ENCODE data around the gene CCL7.
A peak's percentile ranks its signal among the peaks of the same experiment; 100 is the strongest.

Gene CCL7

GRCh38 chr17:34254651-34255380 is 15.2 kb upstream of the CCL7 start, which contains the start of gene CCL2:
Gene CCL2, plus strand, starts transcription at chr17:34255285. Its CDS starts 65 bp downstream, at chr17:34255350.
- peaks cover 0 to 3% (median 0%) of the 10 kb centered on the region in 5 donors for H3K9me3 ChIP-seq (ENCODE audit: control insufficient read depth in 5 of 5, low read length in 5 of 5)
- H3K9ac ChIP-seq (ENCODE audit: low read length in 5 of 5) = peak within 1 kb of the TSS; percentile 16 to 75 (median 63)
- peak within 1 kb of the TSS; percentile 79 for H3K27ac ChIP-seq (ENCODE audit: low read depth, low read length)
- H3K4me1 ChIP-seq (ENCODE audit: control insufficient read depth in 5 of 5, insufficient read depth in 5 of 5, low read length in 5 of 5) = peaks cover 40 to 72% (median 71%) of the 10 kb centered on the region in 5 donors
- H3K27me3 ChIP-seq (ENCODE audit: control insufficient read depth in 5 of 5, insufficient read depth in 4 of 5, low read length in 5 of 5) = peaks cover 0 to 8% (median 0%) of the 10 kb centered on the region in 5 donors
- peak within 1 kb of the TSS; percentile 58 to 79 (median 69) for H3K4me3 ChIP-seq (ENCODE audit: low read depth in 1 of 5, low read length in 5 of 5)
- peaks cover 0 to 6% (median 0%) of the 10 kb centered on the region in 5 donors for H3K36me3 ChIP-seq (ENCODE audit: control insufficient read depth in 5 of 5, insufficient read depth in 5 of 5, low read length in 5 of 5)

- H3K4me3 ChIP-seq (ENCODE audit: low read depth in 1 of 5, low read length in 5 of 5) = peak overlapping the region; percentile 58 to 79 (median 69)
- H3K36me3 ChIP-seq (ENCODE audit: control insufficient read depth in 5 of 5, insufficient read depth in 5 of 5, low read length in 5 of 5) = peaks cover 0 to 6% (median 0%) of the 10 kb centered on the region in 5 donors
- H3K27ac ChIP-seq (ENCODE audit: low read depth, low read length) = peak overlapping the region; percentile 79
- H3K4me1 ChIP-seq (ENCODE audit: control insufficient read depth in 5 of 5, insufficient read depth in 5 of 5, low read length in 5 of 5) = peaks cover 40 to 70% (median 65%) of the 10 kb centered on the region in 5 donors
- H3K9ac ChIP-seq (ENCODE audit: low read length in 5 of 5) = peak overlapping the region; percentile 16 to 75 (median 63)
- H3K9me3 ChIP-seq (ENCODE audit: control insufficient read depth in 5 of 5, low read length in 5 of 5) = peaks cover 0 to 3% (median 0%) of the 10 kb centered on the region in 5 donors
- H3K27me3 ChIP-seq (ENCODE audit: control insufficient read depth in 5 of 5, insufficient read depth in 4 of 5, low read length in 5 of 5) = peaks cover 0 to 8% (median 0%) of the 10 kb centered on the region in 5 donors
These were observed 14.7 kb upstream of the CCL7 start for GRCh38 chr17:34255381-34255732.

- peak overlapping the region; percentile 79 for H3K27ac ChIP-seq (ENCODE audit: low read depth, low read length)
- H3K27me3 ChIP-seq (ENCODE audit: control insufficient read depth in 5 of 5, insufficient read depth in 4 of 5, low read length in 5 of 5) = peaks cover 0 to 8% (median 0%) of the 10 kb centered on the region in 5 donors
- peak overlapping the region; percentile 58 to 79 (median 69) for H3K4me3 ChIP-seq (ENCODE audit: low read depth in 1 of 5, low read length in 5 of 5)
- peak overlapping the region; percentile 16 to 75 (median 63) for H3K9ac ChIP-seq (ENCODE audit: low read length in 5 of 5)
- peaks cover 0 to 6% (median 0%) of the 10 kb centered on the region in 5 donors for H3K36me3 ChIP-seq (ENCODE audit: control insufficient read depth in 5 of 5, insufficient read depth in 5 of 5, low read length in 5 of 5)
- peaks cover 40 to 65% (median 60%) of the 10 kb centered on the region in 5 donors for H3K4me1 ChIP-seq (ENCODE audit: control insufficient read depth in 5 of 5, insufficient read depth in 5 of 5, low read length in 5 of 5)
- H3K9me3 ChIP-seq (ENCODE audit: control insufficient read depth in 5 of 5, low read length in 5 of 5) = peaks cover 0 to 3% (median 0%) of the 10 kb centered on the region in 5 donors
These were observed 14.2 kb upstream of the CCL7 start for GRCh38 chr17:34255841-34256240.

GRCh38 chr17:34257299-34257985 is 12.6 kb upstream of the CCL7 start:
- peaks cover 26 to 49% (median 44%) of the 10 kb centered on the region in 5 donors for H3K4me1 ChIP-seq (ENCODE audit: control insufficient read depth in 5 of 5, insufficient read depth in 5 of 5, low read length in 5 of 5)
- peaks cover 0 to 6% (median 0%) of the 10 kb centered on the region in 5 donors for H3K36me3 ChIP-seq (ENCODE audit: control insufficient read depth in 5 of 5, insufficient read depth in 5 of 5, low read length in 5 of 5)
- H3K9me3 ChIP-seq (ENCODE audit: control insufficient read depth in 5 of 5, low read length in 5 of 5) = peaks cover 0 to 2% (median 0%) of the 10 kb centered on the region in 5 donors
- H3K27me3 ChIP-seq (ENCODE audit: control insufficient read depth in 5 of 5, insufficient read depth in 4 of 5, low read length in 5 of 5) = peaks cover 0 to 6% (median 0%) of the 10 kb centered on the region in 5 donors
- H3K9ac ChIP-seq (ENCODE audit: low read length in 5 of 5) = no peak overlapping the region
- no peak overlapping the region for H3K27ac ChIP-seq (ENCODE audit: low read depth, low read length)
- no peak overlapping the region for H3K4me3 ChIP-seq (ENCODE audit: low read depth in 1 of 5, low read length in 5 of 5)

- Histone ChIP-seq H3K27ac (ENCODE audit: low read depth, low read length) (no peak overlapping the region), H3K9me3 (ENCODE audit: control insufficient read depth in 5 of 5, low read length in 5 of 5) (no peaks in the 10 kb centered on the region), H3K4me3 (ENCODE audit: low read depth in 1 of 5, low read length in 5 of 5) (no peak overlapping the region), H3K27me3 (ENCODE audit: control insufficient read depth in 5 of 5, insufficient read depth in 4 of 5, low read length in 5 of 5) (peaks cover 0 to 4% (median 0%) of the 10 kb centered on the region in 5 donors), H3K36me3 (ENCODE audit: control insufficient read depth in 5 of 5, insufficient read depth in 5 of 5, low read length in 5 of 5) (peaks cover 0 to 6% (median 0%) of the 10 kb centered on the region in 5 donors), H3K9ac (ENCODE audit: low read length in 5 of 5) (no peak overlapping the region), H3K4me1 (ENCODE audit: control insufficient read depth in 5 of 5, insufficient read depth in 5 of 5, low read length in 5 of 5) (peaks cover 21 to 44% (median 39%) of the 10 kb centered on the region in 5 donors)
These were observed 12.1 kb upstream of the CCL7 start for GRCh38 chr17:34257986-34258326.

- peaks cover 10 to 32% (median 28%) of the 10 kb centered on the region in 5 donors for H3K4me1 ChIP-seq (ENCODE audit: control insufficient read depth in 5 of 5, insufficient read depth in 5 of 5, low read length in 5 of 5)
- H3K9ac ChIP-seq (ENCODE audit: low read length in 5 of 5) = no peak overlapping the region
- peaks cover 0 to 6% (median 0%) of the 10 kb centered on the region in 5 donors for H3K36me3 ChIP-seq (ENCODE audit: control insufficient read depth in 5 of 5, insufficient read depth in 5 of 5, low read length in 5 of 5)
- H3K9me3 ChIP-seq (ENCODE audit: control insufficient read depth in 5 of 5, low read length in 5 of 5) = no peaks in the 10 kb centered on the region
- peaks cover 0 to 4% (median 0%) of the 10 kb centered on the region in 5 donors for H3K27me3 ChIP-seq (ENCODE audit: control insufficient read depth in 5 of 5, insufficient read depth in 4 of 5, low read length in 5 of 5)
- no peak overlapping the region for H3K4me3 ChIP-seq (ENCODE audit: low read depth in 1 of 5, low read length in 5 of 5)
- no peak overlapping the region for H3K27ac ChIP-seq (ENCODE audit: low read depth, low read length)
These were observed 10.9 kb upstream of the CCL7 start for GRCh38 chr17:34259146-34259545.

GRCh38 chr17:34260861-34261260 is 9.2 kb upstream of the CCL7 start:
- H3K9ac ChIP-seq (ENCODE audit: low read length in 5 of 5) = no peak overlapping the region
- no peak overlapping the region for H3K27ac ChIP-seq (ENCODE audit: low read depth, low read length)
- peaks cover 0 to 6% (median 0%) of the 10 kb centered on the region in 5 donors for H3K36me3 ChIP-seq (ENCODE audit: control insufficient read depth in 5 of 5, insufficient read depth in 5 of 5, low read length in 5 of 5)
- peaks cover 0 to 4% (median 0%) of the 10 kb centered on the region in 5 donors for H3K27me3 ChIP-seq (ENCODE audit: control insufficient read depth in 5 of 5, insufficient read depth in 4 of 5, low read length in 5 of 5)
- no peaks in the 10 kb centered on the region for H3K9me3 ChIP-seq (ENCODE audit: control insufficient read depth in 5 of 5, low read length in 5 of 5)
- no peak overlapping the region for H3K4me3 ChIP-seq (ENCODE audit: low read depth in 1 of 5, low read length in 5 of 5)
- H3K4me1 ChIP-seq (ENCODE audit: control insufficient read depth in 5 of 5, insufficient read depth in 5 of 5, low read length in 5 of 5) = peaks cover 0 to 14% (median 11%) of the 10 kb centered on the region in 5 donors

- H3K27me3 ChIP-seq (ENCODE audit: control insufficient read depth in 5 of 5, insufficient read depth in 4 of 5, low read length in 5 of 5) = no peaks in the 10 kb centered on the region
- no peak overlapping the region for H3K4me3 ChIP-seq (ENCODE audit: low read depth in 1 of 5, low read length in 5 of 5)
- no peak overlapping the region for H3K27ac ChIP-seq (ENCODE audit: low read depth, low read length)
- H3K4me1 ChIP-seq (ENCODE audit: control insufficient read depth in 5 of 5, insufficient read depth in 5 of 5, low read length in 5 of 5) = peaks cover 0 to 7% (median 6%) of the 10 kb centered on the region in 5 donors
- no peaks in the 10 kb centered on the region for H3K36me3 ChIP-seq (ENCODE audit: control insufficient read depth in 5 of 5, insufficient read depth in 5 of 5, low read length in 5 of 5)
- no peak overlapping the region for H3K9ac ChIP-seq (ENCODE audit: low read length in 5 of 5)
- H3K9me3 ChIP-seq (ENCODE audit: control insufficient read depth in 5 of 5, low read length in 5 of 5) = no peaks in the 10 kb centered on the region
These were observed 8.3 kb upstream of the CCL7 start for GRCh38 chr17:34261568-34262337.

- no peaks in the 10 kb centered on the region for H3K27me3 ChIP-seq (ENCODE audit: control insufficient read depth in 5 of 5, insufficient read depth in 4 of 5, low read length in 5 of 5)
- H3K9me3 ChIP-seq (ENCODE audit: control insufficient read depth in 5 of 5, low read length in 5 of 5) = no peaks in the 10 kb centered on the region
- H3K9ac ChIP-seq (ENCODE audit: low read length in 5 of 5) = no peak overlapping the region
- H3K27ac ChIP-seq (ENCODE audit: low read depth, low read length) = no peak overlapping the region
- H3K36me3 ChIP-seq (ENCODE audit: control insufficient read depth in 5 of 5, insufficient read depth in 5 of 5, low read length in 5 of 5) = no peaks in the 10 kb centered on the region
- H3K4me1 ChIP-seq (ENCODE audit: control insufficient read depth in 5 of 5, insufficient read depth in 5 of 5, low read length in 5 of 5) = no peaks in the 10 kb centered on the region
- H3K4me3 ChIP-seq (ENCODE audit: low read depth in 1 of 5, low read length in 5 of 5) = no peak overlapping the region
These were observed 4.3 kb upstream of the CCL7 start for GRCh38 chr17:34265711-34266110.

Measured in subcutaneous abdominal adipose tissue (tissue), 5 donors.